Kidney glomerular epithelial cell (primary cell): ENCODE data around the gene FAM111A.

Experiments used
- DNase-seq: peaks from one replicate; lab custom pipeline; 2025; lab: John Stamatoyannopoulos, UW

The FAM111A gene

DNA sequence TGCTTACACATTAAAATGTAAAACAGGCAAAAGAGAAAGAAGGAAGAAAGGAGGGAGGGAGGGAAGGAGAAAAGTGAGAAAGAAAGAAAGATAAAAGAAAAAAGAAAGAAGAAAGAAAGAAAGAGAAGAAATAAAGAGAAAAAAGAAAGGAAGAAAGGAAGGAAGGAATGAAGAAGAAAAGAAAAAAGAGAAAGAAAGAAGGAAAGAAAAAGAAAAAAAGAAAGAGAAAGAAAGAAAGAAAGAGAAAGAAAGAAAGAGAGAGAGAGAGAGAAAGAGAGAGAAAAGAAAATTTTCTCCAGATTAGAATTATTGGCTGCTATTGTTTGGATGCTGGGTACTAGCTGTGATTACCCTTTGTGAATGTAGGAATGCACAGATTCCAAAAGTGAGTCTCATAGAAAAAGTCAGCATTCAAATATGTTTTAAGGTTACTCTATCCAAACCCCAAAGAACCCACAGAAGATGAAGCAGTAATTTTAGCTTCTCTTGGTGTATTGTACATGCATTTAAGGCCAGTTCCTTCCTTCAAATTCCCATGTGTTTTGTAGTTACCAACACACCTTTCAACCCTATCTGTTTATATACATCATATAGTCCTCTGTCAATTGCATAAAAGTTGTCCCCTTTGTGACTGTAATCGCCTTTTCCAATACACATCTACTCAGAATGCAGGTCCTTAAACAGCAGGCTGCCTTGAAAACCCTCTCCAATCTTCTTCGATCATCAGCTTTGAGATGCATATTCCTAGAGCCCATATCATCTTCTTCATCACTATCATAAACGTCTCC is 789 bp upstream of the FAM111A start:
- DNase-seq: peak; percentile 53

DNA sequence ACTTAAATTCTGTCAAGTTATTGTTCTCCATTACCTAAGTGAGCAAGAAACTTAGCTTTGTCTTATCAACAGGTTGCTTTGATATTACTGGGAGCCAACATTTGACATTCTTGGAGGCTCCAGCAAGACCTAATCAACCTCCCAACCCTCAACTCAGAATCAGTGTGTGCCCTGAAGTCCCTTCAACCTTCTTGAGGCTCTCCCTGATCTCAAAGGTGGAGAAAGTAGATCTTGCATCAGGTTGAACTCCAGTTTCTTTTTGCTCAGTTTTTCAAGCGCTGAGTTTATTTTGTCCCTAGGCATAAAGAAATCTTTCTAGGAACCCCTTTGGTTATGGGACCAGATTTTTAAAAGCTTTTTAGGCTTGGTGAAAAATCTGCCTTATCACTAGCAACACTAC is 1.4 kb downstream of the FAM111A start:
- no peak for DNase-seq

DNA sequence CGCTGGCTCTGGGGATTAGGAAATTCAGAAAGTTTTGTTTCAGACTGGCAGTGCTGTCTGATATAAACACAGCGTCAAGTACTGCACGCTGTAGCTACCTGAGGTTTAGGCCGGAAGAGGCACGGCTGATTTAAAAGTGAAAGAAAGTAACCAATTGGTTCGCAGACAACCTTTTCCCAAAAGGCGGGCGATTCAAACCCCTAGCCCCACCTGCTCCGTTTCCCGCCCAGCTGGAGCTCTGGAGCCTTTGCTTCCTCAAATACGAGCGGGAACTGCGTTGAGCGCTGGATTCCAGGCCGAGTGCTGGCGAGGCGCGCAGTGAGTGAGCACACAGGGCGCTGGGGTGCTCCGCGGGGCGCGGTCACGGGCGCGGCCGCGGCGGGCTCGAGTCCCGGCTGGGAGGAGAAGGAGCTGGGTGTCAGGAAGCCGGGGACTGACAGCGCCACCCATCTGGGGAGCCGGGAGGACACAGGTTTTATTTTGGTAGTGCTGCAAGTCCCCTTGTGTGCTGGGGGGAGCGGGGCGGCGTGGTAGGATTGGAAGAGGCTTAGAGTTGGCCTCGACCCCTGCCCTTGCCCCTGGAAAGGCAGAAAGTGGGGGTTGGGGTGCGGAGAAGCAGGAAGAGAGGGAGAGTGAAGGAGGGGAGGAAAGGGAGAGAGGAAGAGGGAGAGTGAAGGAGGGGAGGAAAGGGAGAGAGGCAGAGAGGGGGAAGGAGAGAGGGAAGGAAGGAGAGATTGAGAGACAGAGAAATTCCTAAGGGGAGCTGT is 2.1 kb downstream of the FAM111A start:
- peak; percentile 75 for DNase-seq

DNA sequence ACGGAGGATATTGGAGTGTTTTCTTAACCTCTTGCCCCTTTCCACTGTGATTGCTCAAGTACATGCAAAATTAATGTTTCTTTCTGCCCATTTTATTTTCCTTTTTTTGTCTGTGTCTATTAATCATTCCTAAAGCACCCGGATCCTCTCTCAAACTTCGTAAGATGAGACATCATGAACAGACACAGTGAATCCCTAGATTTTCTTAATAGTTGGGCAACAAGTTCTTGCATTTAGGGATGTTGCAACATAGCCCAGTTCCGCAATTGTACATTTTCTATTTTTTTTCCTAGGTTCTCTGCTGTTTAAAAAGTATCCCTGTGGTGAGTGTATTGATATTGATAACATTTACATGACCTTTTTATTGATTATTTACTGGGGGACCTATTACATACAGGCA is 2.9 kb downstream of the FAM111A start:
- DNase-seq: peak; percentile 31

DNA sequence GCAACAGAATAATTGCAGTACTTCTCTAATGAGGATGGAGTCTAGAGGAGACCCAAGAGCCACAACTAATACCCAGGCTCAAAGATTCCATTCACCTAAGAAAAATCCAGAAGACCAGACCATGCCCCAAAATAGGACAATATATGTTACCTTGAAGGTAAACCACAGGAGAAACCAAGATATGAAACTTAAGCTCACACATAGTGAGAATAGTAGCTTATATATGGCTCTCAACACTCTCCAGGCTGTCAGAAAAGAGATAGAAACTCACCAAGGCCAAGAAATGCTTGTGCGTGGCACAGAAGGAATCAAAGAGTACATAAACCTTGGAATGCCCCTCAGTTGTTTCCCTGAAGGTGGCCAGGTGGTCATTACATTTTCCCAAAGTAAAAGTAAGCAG is 9.1 kb downstream of the FAM111A start:
- DNase-seq: no peak

DNA sequence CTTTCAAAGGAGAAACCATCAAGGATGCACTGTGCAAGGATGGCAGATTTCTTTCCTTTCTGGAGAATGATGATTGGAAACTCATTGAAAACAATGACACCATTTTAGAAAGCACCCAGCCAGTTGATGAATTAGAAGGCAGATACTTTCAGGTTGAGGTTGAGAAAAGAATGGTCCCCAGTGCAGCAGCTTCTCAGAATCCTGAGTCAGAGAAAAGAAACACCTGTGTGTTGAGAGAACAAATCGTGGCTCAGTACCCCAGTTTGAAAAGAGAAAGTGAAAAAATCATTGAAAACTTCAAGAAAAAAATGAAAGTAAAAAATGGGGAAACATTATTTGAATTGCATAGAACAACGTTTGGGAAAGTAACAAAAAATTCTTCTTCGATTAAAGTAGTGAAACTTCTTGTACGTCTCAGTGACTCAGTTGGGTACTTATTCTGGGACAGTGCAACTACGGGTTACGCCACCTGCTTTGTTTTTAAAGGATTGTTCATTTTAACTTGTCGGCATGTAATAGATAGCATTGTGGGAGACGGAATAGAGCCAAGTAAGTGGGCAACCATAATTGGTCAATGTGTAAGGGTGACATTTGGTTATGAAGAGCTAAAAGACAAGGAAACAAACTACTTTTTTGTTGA is 9.8 kb downstream of the FAM111A start:
- DNase-seq: no peak

DNA sequence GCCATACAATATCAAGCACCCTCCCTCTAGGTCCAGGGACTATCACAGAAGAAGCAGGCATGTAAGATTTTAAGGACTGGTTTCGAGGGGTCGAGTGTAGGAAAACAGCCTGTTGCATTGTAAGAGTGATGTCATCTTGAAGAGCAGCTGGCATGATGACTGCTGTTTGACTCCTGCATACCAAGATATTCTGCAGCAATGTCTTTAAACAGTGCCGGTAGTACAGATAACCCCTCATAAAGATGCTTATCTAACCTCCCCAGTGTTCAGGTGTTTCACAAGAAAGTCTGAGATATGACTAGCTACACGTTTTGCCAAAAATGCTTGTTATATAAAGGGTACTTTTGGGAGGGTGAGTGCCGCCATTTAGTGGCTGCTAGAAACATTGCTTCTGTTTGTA is 12.0 kb downstream of the FAM111A start:
- no peak for DNase-seq

DNA sequence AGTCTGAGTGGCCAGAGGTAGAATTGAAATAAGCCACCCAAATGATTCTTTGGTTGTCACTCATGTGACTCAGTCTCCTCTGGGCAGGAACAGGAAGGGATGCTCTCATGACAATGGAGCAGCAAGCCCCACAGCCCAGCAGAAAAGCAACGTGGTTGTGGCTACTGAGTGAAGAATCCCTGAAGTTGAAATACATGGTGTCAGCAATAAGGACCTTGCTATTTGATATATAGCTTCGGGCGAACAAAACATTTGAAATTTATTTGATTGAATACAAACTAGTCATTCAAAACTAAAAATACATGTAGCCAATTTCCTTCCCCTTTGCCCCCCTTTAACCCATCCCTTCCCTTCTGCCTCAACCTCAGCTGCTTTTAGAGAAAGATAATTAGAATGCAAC is 14.8 kb downstream of the FAM111A start:
- no peak for DNase-seq

DNA sequence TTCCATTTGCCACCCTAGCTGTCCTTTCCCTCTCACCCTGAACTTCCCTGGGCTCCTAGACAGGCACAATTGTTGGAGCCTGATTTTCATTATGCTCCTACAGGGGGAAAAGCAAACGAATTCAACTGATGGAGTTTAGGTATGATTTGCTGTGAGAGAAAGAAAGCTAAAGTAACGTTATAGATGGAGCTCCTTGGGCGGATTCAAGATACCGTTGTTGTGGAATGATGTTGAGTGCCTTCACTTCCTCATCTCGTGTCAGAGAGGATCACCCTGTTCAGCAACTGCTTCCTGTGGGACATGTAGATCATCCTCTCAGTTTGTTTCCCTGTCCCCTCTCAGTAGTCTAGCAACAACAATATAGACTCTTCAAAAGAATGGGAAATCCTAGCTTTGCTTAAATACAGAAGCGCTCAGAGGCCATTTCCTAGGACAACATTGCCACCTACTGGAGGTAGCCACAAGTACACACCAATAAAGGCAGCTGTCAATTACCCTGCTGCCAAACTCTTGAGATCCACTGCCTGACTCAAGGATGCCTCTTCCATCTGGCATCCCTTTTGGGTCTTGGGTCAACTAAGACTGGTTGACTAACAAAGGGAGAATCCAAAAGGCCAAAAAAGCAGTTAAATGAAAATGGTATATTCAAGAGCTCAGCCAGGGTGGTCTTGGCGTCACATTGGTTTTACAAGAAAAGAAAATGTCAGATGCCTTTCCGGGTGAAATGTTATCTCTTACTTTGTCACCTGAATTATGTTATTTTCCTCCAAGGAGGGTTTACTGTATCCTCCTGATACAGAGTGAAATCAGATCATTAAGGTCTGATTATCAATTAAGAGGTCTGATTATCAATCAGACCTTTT is 15.8 kb downstream of the FAM111A start:
- peak; percentile 43 for DNase-seq

DNA sequence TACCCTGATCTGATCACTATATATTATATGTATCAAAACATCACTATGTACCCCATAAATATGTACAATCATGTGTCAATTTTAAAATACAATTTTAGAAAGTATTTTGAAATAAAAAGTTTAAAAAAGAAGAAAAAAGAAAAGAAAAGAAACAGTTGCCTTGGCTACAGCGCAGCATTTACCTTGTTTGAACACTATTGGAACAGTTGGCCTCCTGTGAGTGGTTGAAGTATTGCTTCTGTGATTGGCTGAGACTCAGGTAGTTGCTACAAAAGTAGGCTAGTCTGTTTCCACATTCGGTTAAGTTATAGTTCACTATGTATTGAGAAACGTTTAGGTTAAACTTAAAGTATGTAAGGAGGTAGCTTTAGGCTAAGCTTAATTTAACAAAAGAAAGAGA is 21.4 kb downstream of the FAM111A start:
- DNase-seq: no peak

DNA sequence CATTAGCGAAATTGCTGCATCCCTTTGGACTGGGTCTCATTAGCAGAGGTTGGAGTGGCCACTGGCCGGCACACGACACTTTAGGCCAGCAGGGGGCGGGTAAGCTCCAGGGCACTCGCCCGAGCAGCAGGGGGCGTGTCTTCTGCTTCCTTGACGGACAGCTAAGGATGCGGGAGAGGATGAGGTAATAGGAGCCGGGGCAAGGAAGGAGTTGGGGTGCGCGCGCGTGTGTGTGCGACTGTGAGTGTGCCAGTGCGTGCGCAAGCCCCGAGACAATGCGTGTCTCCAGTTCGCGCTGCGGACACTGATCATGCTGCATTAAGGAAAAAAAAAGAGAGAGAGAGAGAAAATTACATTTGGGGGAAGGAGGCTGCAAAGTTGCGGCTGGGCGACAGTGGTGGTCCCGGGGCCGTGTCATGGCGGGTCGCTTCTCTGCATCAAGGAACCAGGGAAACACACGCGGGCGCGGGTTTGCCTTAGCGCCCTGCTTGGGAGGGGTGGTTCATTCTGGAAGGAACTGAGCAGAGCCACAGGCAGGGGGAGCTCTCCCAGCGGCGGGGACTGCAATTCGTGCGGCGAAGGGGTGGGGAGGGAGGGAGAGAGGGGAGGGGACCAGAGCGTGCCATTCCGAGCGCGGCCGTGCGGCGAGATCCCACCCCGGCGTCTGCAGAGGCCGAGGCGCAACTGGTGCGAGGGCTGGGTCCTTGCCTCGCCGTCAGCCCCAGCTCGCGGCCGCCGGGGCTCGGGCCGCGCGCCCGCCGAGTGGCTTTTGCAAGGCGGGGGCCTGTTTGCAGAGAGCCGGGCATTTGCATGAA is 29.1 kb downstream of the FAM111A start, which contains the start of gene DTX4:
DTX4 (plus strand) TSS at position 625 of the 815 bp plus-strand sequence. CDS start 464 bp downstream, outside the sequence.
- peak; percentile 88 for DNase-seq

DNA sequence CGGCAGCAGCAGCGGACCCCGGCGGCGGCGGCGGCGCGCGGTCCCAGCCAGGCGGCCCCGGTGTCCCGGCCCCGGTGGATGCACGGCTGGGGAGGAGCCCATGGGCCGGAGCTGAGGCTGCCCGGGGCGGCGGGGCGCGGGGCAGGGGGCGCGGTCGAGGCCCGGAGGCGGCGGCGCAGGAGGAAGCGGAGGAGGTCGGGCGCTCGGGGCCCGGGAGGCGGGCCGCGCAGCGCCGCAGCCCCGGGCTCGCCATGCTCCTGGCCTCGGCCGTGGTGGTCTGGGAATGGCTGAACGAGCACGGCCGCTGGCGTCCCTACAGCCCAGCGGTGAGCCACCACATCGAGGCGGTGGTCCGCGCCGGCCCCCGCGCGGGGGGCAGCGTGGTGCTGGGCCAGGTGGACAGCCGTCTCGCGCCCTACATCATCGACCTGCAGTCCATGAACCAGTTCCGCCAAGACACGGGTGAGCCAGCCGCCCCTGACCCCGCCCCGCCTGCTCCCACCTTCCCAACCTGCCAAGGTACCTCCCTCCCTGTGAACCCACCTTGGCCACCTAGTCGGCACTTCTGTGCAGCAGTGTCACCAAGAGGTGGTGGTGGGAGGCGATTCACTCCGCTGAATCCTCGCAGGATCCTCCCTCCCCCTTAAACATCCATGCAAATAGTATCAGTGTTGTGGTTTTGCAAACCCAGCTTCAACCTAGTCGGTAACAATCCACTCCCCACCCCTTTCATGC is 29.9 kb downstream of the FAM111A start:
- peak; percentile 46 for DNase-seq

DNA sequence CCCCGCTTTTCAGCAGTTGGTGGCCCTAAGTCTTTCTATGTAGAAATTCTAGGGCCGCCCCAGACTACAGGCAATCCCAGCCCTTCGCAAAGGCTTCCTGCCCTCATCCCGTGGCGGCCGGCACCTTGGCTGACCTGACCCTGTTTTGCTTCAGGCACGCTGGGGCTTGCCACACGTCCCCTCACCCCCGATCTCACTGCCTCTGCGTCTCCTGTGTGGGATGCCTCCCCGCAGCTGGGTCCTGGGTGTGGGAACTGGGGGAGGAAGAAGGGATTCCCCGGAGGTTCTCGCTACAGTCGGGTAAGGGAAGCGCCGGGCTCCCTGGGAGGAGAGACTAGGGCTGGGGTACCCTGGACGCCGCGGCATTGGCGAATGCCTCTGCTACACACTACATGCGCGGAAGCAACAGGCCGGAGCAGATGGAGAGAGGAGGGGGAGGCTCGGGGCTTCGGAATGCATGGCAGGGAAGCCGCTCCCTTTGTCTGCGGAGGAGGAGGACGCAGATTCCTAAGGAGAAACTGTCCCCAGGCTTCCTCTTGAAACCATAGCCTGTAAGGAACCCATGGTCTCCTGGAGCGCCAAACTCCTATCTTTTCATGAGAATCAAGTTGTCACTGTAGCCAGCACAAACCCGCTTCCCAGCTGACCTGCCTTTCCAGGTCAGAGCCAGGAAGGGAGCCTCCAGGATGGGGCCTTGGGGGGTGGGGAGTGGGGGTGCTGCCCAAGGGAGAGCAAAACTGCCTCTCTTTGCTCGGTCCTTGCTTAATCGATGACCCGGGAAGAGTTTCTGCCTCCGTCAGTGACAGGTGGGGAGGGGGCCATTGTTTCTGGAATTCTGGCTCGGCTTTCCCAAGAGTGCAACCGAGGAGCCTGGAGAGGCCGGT is 30.7 kb downstream of the FAM111A start:
- DNase-seq: peak; percentile 46

DNA sequence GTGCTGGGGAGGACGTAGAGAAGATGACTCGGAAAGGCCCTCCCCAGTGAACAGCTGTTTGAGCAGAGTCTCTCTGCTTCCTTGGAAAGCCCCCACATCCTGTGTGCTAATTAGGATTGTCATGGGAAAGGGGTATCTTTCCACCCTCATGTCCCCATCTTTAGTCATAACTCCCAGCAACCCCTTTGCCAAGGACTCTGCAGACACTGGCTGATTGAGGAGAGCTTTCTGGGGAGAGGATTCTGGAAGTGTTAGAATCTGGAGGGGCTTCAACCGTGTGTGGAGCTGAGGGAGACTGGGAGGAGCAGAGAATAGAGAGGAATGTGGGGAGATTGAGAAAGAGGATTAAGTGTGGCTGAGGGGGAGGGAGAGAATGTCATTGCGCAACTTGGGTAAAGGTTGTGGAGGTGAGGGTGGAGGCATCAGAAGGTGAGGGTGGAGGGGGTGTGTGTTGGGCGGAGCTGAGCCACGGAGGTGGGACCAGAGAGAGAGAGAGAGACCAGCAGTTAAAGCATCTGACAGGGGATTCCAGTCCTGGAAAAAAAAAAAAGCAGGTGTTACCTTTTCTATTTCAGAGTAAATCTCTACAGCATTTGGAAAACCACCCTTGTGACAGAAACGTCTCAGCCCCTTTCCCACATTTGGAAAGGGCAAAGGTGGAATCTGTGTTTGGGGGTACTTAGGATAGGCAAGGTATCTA is 31.5 kb downstream of the FAM111A start:
- DNase-seq: peak; percentile 36

DNA sequence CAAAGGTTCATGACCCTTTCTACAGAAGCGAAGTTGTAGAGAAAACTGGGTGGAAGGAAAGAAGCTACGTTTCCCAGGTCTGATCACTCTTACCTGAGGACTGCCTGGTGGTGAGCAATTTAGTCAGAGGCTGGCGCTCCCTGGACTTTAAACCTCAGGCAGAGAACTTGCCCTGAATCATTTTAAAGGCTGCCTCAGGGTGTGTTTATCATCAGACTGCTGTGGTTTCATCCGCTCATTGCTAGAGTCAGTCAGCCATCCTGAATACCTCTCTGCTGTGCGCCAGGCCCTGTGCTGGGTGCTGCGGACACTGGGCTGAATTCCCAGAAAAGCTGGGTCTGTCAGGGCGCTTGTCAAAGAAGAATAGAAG is 32.0 kb downstream of the FAM111A start:
- peak; percentile 70 for DNase-seq

DNA sequence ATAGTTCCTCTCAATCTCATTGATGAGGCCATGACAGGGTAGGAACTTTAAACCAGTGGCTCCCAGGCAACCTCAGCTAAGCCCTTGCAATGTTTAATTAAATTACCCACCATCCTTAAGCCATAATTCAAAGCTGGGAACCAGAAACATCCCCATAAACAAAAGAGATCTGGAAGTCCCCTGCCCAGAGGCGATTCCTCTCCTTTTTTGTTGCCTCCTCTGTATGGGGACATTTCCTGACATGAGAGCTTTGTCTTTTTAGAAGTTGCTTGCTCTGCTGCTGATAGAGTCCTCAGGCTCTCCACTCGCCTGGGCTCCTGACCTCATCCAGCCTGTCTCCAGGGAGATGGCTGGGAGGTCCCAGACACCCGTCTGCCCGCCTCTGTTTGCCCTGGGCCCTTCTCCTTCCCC is 32.4 kb downstream of the FAM111A start:
- DNase-seq: no peak

DNA sequence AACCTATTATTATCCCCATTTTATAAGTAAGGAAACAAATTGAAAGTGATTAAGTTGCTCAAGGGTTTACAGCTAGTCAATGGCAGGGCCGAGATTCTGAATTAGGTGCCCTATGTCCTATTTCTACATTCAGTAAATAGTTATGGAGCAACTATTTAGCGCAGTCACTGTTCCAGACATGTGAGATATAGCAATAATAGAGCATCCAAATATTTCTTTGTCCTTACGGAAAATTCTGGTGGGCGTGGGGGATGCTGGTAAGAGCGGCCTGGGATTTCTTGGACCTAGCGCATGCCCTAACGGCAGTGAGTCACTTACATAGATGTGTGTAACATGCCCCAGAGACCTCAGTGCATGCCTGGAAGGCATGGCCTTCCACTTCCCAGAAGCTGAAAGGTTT is 33.7 kb downstream of the FAM111A start:
- DNase-seq: no peak

DNA sequence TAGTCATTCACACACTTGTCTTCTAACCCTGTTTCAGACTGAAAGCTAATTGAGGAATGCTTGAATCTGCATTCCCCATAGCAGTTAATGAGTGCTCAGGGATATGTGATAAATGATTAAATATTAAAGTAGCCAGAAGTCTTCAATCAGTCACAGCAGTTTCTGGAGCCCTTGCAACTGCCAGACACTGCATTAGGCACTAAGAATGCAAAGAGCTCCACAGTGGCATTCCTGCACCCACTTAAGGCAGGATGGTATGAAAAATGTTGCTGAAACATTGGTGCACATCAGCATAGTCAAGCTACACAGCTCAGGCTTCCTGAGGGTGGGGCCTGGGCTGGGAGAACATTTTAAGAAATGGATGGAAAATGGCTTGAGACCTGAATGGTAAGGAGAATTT is 35.7 kb downstream of the FAM111A start:
- no peak for DNase-seq

DNA sequence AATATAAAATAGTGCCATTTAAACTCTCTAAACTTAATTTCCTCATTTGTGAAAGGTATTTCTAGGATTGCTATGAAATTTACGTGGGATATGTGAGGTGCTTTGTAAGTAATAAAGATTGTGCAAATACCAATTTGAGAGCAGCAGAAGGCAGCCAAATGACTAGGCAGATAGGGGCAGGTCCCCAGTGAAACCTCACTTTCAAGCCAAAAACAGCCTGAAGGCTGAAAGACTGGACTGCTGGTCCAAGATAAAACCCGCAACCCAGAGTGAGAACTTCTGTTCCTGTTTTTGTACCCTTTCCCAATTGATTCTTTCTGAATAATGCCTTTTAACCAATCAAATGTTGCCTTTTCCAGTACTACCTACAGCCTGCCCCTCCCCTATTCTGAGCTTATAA is 36.5 kb downstream of the FAM111A start:
- no peak for DNase-seq
